CD14-positive monocyte (primary cell): ENCODE results near the gene SLC29A1. TPM values are rescaled to one million over a fixed set of nuclear protein-coding genes. Genes with fewer than 3 reads are reported as not detected.
A peak's percentile ranks its signal among the peaks of the same experiment; 100 is the strongest.

ENCODE experiments used
- DNase-seq, 3 donors: peaks; one replicate each; pipeline ENCODE4 v3.0.0-alpha.2; 2011 to 2022
- H2AFZ ChIP-seq: 2 replicates; pipeline ENCODE4 v1.6.0; 2012; ENCODE audit warnings: mild to moderate bottlenecking, low read depth, low read length, inconsistent platforms; ENCODE audit not compliant: insufficient read depth, poor library complexity, severe bottlenecking
- H3K27ac ChIP-seq, 2 donors: 1 replicate in 1 of 2; 2 replicates in 1 of 2; pipeline ENCODE4 v1.5.1; 2012 to 2013; ENCODE audit warnings: low read length in 2 of 2, control low read depth in 1 of 2, inconsistent platforms in 1 of 2, low read depth in 1 of 2, mild to moderate bottlenecking in 1 of 2
- H3K27me3 ChIP-seq, 2 donors: one replicate each; pipeline versions ENCODE4 v1.6.0 to v1.6.1; 2011 to 2013; ENCODE audit warnings: low read length in 2 of 2; ENCODE audit not compliant: control insufficient read depth in 2 of 2, insufficient read depth in 2 of 2
- H3K36me3 ChIP-seq, 2 donors: replicated peaks in 1 of 2; 1 replicate in 1 of 2; 2 replicates in 1 of 2; pipeline versions ENCODE4 v1.5.1 to v1.6.1; 2012 to 2013; ENCODE audit warnings: low read length in 2 of 2, control low read depth in 1 of 2, inconsistent platforms in 1 of 2, mild to moderate bottlenecking in 1 of 2; ENCODE audit not compliant: insufficient read depth in 2 of 2, control insufficient read depth in 1 of 2
- H3K4me1 ChIP-seq, 2 donors: 1 replicate in 1 of 2; 2 replicates in 1 of 2; pipeline versions ENCODE4 v1.5.1 to v1.6.1; 2012 to 2013; ENCODE audit warnings: low read length in 2 of 2, control low read depth in 1 of 2, inconsistent platforms in 1 of 2, mild to moderate bottlenecking in 1 of 2, moderate library complexity in 1 of 2; ENCODE audit not compliant: insufficient read depth in 2 of 2, control insufficient read depth in 1 of 2
- H3K4me2 ChIP-seq: replicated peaks from 2 replicates; pipeline ENCODE3; 2012; ENCODE audit warnings: low read length, moderate library complexity, mild to moderate bottlenecking; ENCODE audit not compliant: poor library complexity, severe bottlenecking; ENCODE audit errors: extremely low read depth
- H3K4me3 ChIP-seq, 3 experiments: fragments of 200-600 bp in 1 of 3; sonication (generic) in 1 of 3; replicated peaks in 1 of 3; 1 replicate in 2 of 3; 2 replicates in 1 of 3; pipeline ENCODE4 v1.5.1; 2011 to 2013; ENCODE audit warnings: low read length in 3 of 3, mild to moderate bottlenecking in 3 of 3, control low read depth in 2 of 3, low read depth in 2 of 3, inconsistent platforms in 1 of 3, moderate library complexity in 1 of 3
- H3K79me2 ChIP-seq: 2 replicates; pipeline ENCODE4 v1.6.0; 2012; ENCODE audit warnings: mild to moderate bottlenecking, control low read depth, inconsistent platforms, low read length, moderate library complexity; ENCODE audit not compliant: insufficient read depth
- H3K9ac ChIP-seq: 2 replicates; pipeline ENCODE4 v1.6.0; 2017; ENCODE audit warnings: low read length, mild to moderate bottlenecking; ENCODE audit not compliant: insufficient read depth, poor library complexity, severe bottlenecking
- H3K9me3 ChIP-seq, 2 donors: replicated peaks in 1 of 2; 1 replicate in 1 of 2; 2 replicates in 1 of 2; pipeline versions ENCODE4 v1.5.1 to v1.6.1; 2012 to 2013; ENCODE audit warnings: low read length in 2 of 2, control low read depth in 1 of 2; ENCODE audit not compliant: control insufficient read depth in 1 of 2, insufficient read depth in 1 of 2
- H4K20me1 ChIP-seq: 2 replicates; pipeline ENCODE4 v1.6.0; 2012; ENCODE audit warnings: mild to moderate bottlenecking, low read length, control low read depth, moderate library complexity; ENCODE audit not compliant: insufficient read depth
- H3K27ac Mint-ChIP-seq, 7 donors: one replicate each; pipeline ENCODE4 v1.8.0; 2020; ENCODE audit warnings: mild to moderate bottlenecking in 7 of 7, mixed read lengths in 7 of 7, moderate library complexity in 6 of 7, inconsistent platforms in 2 of 7
- H3K27me3 Mint-ChIP-seq, 3 donors: one replicate each; pipeline ENCODE4 v1.8.0; 2021 to 2022; ENCODE audit warnings: low read depth in 3 of 3, mild to moderate bottlenecking in 3 of 3, mixed read lengths in 3 of 3, moderate library complexity in 3 of 3, inconsistent platforms in 1 of 3
- H3K36me3 Mint-ChIP-seq, 2 donors: one replicate each; pipeline ENCODE4 v1.8.0; 2020; ENCODE audit warnings: mixed read lengths in 2 of 2, inconsistent platforms in 1 of 2, mild to moderate bottlenecking in 1 of 2
- H3K4me1 Mint-ChIP-seq: one replicate; pipeline ENCODE4 v1.8.0; 2020; ENCODE audit warnings: mild to moderate bottlenecking, mixed read lengths
- H3K4me3 Mint-ChIP-seq, 2 donors: one replicate each; pipeline ENCODE4 v1.8.0; 2020; ENCODE audit warnings: mild to moderate bottlenecking in 2 of 2, mixed read lengths in 2 of 2, moderate library complexity in 1 of 2
- H3K9me3 Mint-ChIP-seq, 7 donors: one replicate each; pipeline ENCODE4 v1.8.0; 2020 to 2022; ENCODE audit warnings: mixed read lengths in 7 of 7, mild to moderate bottlenecking in 6 of 7, moderate library complexity in 6 of 7, inconsistent platforms in 2 of 7
- WGBS: methylation state at CpG from one replicate; pipeline ENCODE4 v1.1.5; 2013; ENCODE audit warnings: missing lambda C conversion rate; ENCODE audit not compliant: insufficient coverage; 5-methylcytosine and 5-hydroxymethylcytosine counted together
- intact Hi-C, 2 donors: fragments of 100-400 bp; cut with micrococcal nuclease; formaldehyde crosslinking; loops; one replicate each; pipeline versions ENCODE4 v1.15.0 to v1.15.1; 2023
- polyA plus RNA-seq, 3 donors: library from polyadenylated mRNA; depleted of rRNA in 1 of 3; unstranded in 2 of 3; stranded (reverse) in 1 of 3; fragments of 300-500 nt in 2 of 3; fragments of >200 nt in 1 of 3; fragmentation: Illumina TruSeq in 2 of 3; gene quantifications; 1 replicate in 2 of 3; 2 replicates in 1 of 3; pipeline ENCODE4 v1.2.3, GENCODE V29; 2012 to 2021
- TF ChIP-seq, protein P1 (sequence below): fragments of 200-600 bp; IDR thresholded peaks from one replicate; pipeline ENCODE4 v1.8.0; 2022; ENCODE audit warnings: antibody characterized with exemption, mild to moderate bottlenecking

Gene SLC29A1
- polyA plus RNA-seq, 3 donors: 14.3 to 23.2 (median 15.0) TPM

DNA sequence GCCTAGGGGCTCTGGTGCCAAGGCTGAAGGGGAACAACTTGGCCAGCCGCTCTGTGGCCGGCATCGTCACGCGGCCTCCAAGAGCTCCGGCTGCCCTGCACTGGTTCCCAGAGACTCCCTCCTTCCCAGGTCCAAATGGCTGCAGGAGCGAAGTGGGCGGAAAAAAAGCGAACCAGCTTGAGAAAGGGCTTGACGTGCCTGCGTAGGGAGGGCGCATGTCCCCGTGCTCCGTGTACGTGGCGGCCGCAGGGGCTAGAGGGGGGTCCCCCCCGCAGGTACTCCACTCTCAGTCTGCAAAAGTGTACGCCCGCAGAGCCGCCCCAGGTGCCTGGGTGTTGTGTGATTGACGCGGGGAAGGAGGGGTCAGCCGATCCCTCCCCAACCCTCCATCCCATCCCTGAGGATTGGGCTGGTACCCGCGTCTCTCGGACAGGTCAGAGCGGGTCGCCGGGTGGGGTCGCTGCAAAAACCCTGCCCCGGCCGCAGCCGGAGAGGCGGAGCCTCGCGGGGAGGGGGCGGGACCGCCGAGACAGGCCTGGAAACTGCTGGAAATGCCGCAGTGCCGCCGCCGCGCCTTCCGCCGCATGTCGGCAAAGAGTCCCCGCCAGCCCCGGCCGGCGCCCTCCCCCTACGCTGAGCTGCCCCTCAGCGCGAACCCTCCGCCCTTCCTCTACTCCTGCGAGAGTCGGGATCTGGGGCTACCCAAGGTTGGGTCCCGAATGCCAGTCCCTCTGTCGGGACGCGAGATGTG lies 22.7 kb downstream of the SLC29A1 start:
- H3K4me2 ChIP-seq: peak overlapping the region; percentile 95
- Mint-ChIP-seq H3K27me3 (peaks cover 0 to 10% (median 0%) of the 10 kb centered on the region in 3 donors), H3K36me3 (peaks cover 26 to 28% of the 10 kb centered on the region in 2 donors), H3K27ac (peak overlapping the region; percentile 94 to 97 (median 96)), H3K4me3 (peak overlapping the region; percentile 96 to 98), H3K9me3 (peaks cover 0 to 2% (median 0%) of the 10 kb centered on the region in 7 donors), H3K4me1 (peaks cover 29% of the 10 kb centered on the region)
- peak overlapping the region; percentile 69 to 100 (median 99) for H3K4me3 ChIP-seq
- peak; percentile 56 to 80 (median 68) for DNase-seq
- intact Hi-C loops: loop anchor here in 1 of 2 donors (5.0 kb wide), 1 partner anchor 619 kb away; the partner anchor contains the start of gene GTPBP2
- peak overlapping the region; percentile 87 for H3K9ac ChIP-seq
- H3K27me3 ChIP-seq: no peaks in the 10 kb centered on the region
- peaks cover 19 to 26% of the 10 kb centered on the region in 2 donors for H3K36me3 ChIP-seq
- TF ChIP-seq, protein P1, sequence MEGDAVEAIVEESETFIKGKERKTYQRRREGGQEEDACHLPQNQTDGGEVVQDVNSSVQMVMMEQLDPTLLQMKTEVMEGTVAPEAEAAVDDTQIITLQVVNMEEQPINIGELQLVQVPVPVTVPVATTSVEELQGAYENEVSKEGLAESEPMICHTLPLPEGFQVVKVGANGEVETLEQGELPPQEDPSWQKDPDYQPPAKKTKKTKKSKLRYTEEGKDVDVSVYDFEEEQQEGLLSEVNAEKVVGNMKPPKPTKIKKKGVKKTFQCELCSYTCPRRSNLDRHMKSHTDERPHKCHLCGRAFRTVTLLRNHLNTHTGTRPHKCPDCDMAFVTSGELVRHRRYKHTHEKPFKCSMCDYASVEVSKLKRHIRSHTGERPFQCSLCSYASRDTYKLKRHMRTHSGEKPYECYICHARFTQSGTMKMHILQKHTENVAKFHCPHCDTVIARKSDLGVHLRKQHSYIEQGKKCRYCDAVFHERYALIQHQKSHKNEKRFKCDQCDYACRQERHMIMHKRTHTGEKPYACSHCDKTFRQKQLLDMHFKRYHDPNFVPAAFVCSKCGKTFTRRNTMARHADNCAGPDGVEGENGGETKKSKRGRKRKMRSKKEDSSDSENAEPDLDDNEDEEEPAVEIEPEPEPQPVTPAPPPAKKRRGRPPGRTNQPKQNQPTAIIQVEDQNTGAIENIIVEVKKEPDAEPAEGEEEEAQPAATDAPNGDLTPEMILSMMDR: no peak
- H3K27ac ChIP-seq: peak overlapping the region; percentile 90 to 93
- no peaks in the 10 kb centered on the region for H3K9me3 ChIP-seq
- H2AFZ ChIP-seq: peak overlapping the region; percentile 94
- H3K79me2 ChIP-seq: peaks cover 41% of the 10 kb centered on the region
- peaks cover 19 to 36% of the 10 kb centered on the region in 2 donors for H3K4me1 ChIP-seq
- 2% methylated on average over 50 of the region's 62 CpGs for WGBS
- peaks cover 41% of the 10 kb centered on the region for H4K20me1 ChIP-seq

- Histone ChIP-seq H3K4me2 (peak within 1 kb of the TSS; percentile 95), H4K20me1 (peaks cover 48% of the 10 kb centered on the region), H3K9ac (peak within 1 kb of the TSS; percentile 87), H3K79me2 (peaks cover 42% of the 10 kb centered on the region), H3K36me3 (peaks cover 26 to 33% of the 10 kb centered on the region in 2 donors), H3K27me3 (no peaks in the 10 kb centered on the region), H3K4me3 (peak within 1 kb of the TSS; percentile 69 to 100 (median 99)), H3K4me1 (peaks cover 19 to 36% of the 10 kb centered on the region in 2 donors), H3K27ac (peak within 1 kb of the TSS; percentile 90 to 93), H2AFZ (peak within 1 kb of the TSS; percentile 94), H3K9me3 (no peaks in the 10 kb centered on the region)
- Mint-ChIP-seq H3K27me3 (peaks cover 0 to 9% (median 0%) of the 10 kb centered on the region in 3 donors), H3K4me1 (peaks cover 29% of the 10 kb centered on the region), H3K36me3 (peaks cover 34 to 35% of the 10 kb centered on the region in 2 donors), H3K9me3 (peaks cover 0 to 2% (median 0%) of the 10 kb centered on the region in 7 donors), H3K27ac (peak within 1 kb of the TSS; percentile 94 to 97 (median 96)), H3K4me3 (peak within 1 kb of the TSS; percentile 96 to 98)
- under 1% methylated on average over 26 of the region's 34 CpGs for WGBS
- peak; percentile 93 to 95 (median 93) for DNase-seq
- TF ChIP-seq, protein P1: no peak
- intact Hi-C loops: loop anchor here in 1 of 2 donors (5.0 kb wide), 1 partner anchor 619 kb away; the partner anchor contains the start of gene GTPBP2
Measured at GRCh38 chr6:44246663-44247337, 23.4 kb downstream of the SLC29A1 start, which contains the start of gene HSP90AB1. TSS of gene HSP90AB1 (plus strand) at chr6:44247101. CDS start at chr6:44248630, 1,529 bp downstream.
